GM18520 (cell line): ENCODE results near the gene MACROD2.

Source experiments
- ATAC-seq: cut with Tn5 transposase; IDR thresholded peaks from one replicate; pipeline ENCODE4 v1.9.1; 2021; ENCODE audit not compliant: unreplicated experiment

Gene MACROD2

DNA sequence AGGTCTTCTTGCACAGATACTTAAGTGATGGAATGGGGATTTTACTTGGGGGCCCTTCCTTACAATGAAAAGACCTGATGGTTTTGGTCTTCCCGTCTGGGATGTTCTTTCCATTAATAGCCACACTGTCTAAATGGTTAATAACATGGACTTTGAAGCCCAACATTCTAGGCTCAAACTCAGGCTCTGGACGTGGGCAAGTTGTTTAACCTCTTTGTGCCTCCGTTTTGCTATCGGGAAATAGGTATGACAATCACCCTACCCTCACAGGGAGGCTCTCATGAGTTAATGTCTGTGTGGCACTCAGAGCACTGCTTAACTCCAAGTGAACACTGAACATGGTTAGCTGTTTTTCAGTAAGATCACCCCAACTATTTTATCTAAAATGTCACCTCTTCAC lies 702.8 kb downstream of the MACROD2 start:
- ATAC-seq, result no peak

DNA sequence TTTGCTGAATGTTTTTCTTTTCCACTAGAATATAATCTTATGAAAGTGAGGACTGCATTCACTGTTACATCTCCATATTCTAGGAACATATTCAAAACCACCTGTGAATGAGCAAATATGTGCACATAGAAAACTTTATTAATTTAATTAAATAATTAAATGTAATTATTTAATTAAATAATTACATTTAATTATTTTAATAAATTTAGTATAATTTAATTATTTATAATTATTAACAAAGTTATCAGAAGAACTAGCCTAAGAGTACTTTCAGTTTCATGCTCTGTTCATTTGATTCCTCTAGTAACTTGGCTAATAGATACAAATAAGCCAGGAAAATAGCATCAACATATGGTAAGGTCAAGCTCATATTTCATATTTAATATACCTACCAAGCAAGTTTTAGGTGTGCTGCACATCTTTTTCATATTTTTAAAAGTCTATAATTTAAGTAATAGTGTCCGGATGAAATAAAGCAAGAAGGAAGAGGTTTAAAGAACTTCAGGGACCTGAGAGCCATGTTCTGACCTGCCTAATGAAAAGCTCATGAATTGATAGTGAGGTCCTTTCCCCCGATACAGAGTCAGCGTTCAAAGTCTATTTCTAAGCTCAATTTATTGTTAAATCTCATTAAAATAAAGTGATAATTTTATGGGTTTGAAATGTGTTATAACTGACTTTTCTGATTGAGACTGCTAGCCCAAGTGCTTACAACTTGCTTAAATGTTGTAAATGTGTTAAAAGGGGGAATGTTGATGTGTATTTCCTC lies 703.5 kb downstream of the MACROD2 start:
- no peak for ATAC-seq

DNA sequence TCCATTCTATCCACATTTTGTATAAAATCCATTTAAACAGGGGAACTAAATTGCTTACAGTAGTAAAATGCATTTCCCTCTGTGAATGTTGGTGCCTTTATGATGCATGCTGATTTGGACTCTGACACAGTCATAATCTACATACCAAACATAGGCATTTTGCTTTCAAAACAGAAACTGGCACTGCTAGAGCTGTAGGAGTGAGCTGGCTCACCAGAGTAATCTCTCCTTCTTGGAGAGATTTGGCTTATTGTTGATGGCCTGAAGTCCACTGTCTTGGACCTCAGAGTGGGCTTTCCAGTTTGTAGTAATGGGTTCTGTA lies 705.3 kb downstream of the MACROD2 start:
- peak; percentile 61 for ATAC-seq

DNA sequence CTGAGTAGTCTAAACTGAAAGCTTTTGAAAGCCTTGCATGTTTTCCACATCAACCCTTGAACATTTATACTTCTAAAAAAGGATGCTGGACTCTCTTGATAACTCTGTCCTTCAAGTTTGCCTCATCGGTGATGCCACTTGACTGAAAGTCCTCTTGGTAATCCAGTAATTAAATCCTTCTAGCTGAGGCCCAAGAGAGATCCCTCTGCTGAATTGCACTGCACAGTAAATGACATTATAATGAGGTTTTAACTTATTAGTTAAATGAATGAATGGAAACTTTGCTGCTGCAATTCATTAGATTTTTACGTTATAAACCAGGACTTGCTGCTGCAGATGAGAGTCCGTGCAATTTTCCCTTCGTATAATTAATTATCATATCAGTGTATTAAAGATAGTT lies 706.0 kb downstream of the MACROD2 start:
- ATAC-seq, result no peak

DNA sequence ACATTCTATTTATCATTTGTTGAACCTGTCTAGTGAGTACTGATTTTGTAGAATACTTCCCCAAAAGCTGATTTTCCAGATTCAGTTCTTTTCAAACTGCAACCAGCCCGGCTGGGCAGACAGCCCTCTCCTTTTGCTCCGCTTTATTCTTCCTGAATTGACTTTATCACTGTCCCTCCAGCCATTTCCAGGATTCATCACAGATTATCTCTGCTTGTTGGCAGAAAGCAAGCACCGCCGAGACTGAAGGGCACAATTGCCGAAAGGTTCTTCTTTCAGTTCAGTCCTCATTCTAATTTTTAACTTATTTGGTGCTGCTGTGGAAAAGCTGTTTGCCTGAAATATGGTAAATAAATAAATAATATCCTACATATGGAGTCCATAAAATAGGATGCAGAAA lies 711.2 kb downstream of the MACROD2 start:
- no peak for ATAC-seq

DNA sequence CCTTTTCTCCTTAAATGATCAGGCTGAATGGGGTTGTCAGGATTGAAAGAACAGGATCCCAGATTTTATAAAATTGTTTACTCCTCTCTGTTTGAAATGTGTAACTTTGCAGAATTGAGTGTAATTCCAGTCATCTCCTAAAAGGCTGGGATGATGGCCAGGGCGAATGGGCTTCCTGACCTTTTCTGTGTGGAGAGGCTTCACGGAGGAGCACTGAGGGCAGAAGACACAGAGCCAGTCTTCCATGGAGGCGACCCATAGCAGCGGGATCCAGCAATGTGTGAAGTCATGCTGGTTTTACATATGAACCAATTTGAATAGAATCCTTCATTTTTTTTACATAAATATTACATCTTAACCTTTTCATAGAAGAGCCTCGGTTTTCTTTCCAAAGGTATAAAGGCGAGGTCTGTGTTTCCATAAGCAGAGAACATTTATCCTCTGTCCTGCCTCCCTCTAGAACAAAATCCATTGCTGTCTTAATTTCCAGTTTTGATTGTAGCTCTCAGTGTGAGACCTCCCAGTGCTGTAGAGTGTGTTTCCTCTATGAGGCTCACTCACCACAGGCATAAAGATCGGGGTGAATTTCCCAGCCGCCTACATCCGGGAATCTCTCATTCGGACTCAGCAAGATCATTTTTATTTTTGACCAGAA lies 711.8 kb downstream of the MACROD2 start:
- no peak for ATAC-seq

DNA sequence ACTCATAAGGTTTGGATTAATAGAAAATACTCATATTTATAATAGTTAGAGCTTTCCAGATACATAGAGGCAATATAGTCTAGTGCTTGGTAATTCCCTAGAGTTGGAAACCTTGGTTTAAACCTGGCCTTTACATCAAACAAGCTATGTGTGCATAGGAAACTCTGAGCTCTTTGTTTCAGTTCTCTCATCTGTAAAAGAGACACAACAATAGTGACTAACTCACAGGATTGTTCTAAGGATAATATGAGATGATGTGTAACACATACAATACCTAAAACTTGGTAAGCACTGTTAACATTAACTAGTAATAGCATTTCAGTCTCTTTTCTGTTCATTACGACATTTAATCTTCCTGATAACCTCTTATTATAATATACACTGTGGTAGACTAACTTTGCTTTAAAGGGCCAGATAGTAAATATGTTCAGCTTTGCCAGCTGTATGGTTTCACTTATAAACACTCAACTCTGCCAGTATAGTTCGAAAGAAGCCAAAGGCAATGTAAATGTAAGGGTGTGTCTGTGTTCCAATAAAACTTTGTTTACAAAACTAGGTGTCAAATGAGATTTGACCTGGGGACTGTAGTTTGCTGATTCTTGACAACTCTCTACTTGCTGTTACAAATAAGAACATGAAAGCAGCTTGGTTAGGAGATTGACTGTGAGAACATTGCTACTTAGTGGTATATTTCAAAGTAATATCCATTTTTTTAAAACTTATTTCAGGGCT lies 712.7 kb downstream of the MACROD2 start:
- no peak for ATAC-seq

DNA sequence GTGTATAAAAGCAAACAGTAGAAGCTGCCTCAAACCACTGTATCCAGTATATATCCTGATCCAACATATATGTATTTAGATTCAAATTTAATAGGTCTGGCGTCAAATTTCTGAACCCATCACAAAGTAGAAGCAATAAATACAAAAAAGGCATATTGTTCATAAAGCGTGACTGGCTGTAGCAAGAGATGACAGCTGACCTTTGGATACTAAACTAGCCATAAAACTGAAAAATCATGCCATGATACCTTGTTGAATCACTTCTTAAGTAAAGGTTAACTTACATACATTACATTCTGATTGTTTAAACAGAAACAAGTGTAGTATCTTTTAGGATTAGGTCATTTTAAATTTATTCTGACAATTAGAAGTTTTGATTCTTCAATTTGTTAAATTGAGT lies 714.1 kb downstream of the MACROD2 start:
- ATAC-seq, result no peak

DNA sequence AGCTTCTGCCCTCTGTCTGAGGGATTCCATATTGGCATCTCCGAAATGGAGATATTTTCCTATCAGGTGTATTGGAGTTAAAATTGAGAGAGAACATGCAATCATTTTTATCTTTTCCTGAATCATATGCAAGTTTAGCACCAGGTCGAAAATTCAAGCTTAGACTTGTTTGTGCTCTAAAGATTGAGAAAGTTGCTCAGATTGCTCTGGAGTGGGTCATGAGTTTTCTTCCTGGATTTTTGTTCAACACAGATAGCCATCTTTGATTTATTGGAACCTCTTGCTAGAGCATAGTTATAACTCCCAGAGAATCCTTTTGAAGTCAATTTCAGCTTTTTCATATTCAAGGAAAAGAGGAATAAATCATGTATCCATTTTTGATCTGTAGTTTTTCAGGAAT lies 715.6 kb downstream of the MACROD2 start:
- no peak for ATAC-seq

DNA sequence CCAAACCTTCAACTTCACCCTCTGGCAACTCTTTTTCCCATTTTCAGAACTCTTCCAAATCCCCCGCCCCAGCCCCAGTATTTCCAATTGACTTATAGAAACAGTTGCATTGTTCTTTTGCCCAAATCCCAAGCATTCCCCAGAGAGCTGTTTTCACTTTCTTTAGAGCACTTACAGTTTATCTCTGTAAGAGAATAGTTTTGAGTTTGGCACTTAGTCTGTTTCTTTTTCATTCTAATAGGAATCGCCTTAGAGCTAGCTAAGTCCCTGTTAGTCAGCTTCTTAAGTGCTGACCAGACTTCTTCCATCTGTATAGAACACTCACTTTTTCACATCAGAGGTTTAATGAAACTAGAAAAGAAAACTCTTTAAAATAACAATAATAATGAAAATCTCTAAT lies 716.3 kb downstream of the MACROD2 start:
- ATAC-seq, result no peak

DNA sequence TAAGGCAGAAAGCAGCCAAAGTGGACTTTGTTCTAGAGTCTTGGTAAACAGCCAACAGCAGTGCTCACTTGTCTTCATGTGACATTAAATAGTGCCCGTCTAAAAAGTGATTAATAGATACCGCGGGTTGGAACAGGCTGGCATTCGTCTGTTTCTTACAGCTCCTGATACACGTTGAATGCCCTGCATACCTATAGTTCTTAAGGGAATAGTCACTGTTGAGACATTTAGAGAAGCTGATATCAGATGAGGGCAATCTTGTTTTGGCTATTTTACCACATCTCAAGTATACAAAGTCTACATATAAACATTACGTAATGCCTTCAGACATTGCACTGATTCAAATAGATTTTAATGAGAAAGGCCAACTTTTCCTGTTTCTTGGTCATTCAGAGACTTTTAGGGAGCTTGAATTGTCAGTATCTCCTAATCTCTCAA lies 717.0 kb downstream of the MACROD2 start:
- ATAC-seq, result no peak

DNA sequence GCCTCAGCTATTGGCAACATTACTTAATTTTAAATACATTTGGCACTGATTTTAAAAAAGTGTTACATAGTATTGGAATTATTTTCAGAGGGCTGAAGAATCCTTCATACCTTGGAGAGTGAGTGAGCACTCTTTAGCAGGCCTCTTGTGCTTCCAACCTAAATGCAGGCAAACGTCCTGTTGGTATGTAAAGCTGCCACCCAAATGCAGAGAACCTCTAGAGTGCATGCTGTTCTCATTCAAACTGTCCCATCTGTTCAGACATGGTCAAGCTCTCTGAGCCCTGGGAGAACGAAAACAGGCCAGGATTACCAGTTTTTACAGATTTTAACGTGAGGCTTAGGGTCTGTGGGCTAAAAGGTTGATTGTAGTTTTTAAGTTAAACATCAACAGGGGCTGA lies 720.1 kb downstream of the MACROD2 start:
- no peak for ATAC-seq

DNA sequence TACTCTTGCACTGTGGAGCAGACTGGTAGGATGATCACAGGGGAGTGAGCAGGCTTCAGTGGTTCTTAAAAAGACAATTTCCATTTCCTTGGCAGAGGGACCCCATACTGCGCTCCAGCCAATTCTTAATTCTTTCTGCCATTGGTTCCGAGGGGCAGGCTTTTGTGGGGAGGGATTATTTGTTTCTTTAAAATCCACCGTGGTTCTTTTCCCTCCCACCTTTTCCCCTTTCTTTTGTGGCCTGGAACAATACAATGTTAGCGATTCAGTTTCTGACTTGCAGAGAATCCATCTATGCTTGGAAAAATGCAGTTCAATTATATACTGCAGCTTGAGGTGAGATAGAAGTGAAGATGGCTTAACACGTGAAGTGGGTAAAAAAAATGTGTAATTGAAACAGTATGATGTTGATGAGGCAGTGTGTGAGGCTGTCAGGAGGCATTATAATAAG lies 721.1 kb downstream of the MACROD2 start:
- ATAC-seq, result no peak

DNA sequence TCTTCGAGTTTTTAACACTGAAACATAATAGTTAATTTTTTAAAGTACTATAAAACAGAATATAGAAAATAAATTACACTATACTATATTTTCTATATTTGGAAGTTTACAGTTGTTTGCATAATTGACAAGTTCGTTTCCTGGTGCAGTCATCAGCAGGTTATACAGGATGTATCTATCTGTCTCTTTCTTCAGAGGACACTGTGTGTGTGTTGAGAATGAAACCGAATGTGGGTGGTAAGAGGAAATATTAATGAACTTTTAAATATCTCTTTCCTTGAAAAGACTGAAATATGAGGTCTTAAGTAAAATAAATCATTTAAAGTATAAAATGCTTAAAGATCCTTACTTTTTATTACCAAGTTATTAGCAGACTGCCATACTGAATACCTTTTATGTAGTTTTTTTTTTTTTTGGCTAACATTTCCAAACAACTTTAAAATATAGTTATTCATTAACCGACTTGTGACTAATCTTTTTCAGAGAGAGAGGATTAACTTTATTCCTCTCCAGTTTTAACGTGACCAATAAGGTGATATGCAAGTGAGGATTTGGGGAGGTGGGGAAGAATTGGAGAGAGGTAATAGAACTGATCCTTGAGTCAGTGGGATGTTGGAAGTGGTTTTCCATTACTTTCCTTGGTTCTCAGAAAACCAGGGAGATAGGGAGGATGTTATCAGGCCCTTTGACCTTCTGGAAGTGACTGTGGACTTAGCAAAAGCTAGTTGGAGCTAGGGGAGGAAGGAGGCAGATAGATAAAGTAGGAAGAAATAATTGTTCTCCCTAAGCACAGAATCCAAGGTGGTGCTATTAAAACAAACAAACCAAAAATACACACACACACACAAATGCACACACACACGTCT lies 722.1 kb downstream of the MACROD2 start:
- ATAC-seq, result peak; percentile 83

DNA sequence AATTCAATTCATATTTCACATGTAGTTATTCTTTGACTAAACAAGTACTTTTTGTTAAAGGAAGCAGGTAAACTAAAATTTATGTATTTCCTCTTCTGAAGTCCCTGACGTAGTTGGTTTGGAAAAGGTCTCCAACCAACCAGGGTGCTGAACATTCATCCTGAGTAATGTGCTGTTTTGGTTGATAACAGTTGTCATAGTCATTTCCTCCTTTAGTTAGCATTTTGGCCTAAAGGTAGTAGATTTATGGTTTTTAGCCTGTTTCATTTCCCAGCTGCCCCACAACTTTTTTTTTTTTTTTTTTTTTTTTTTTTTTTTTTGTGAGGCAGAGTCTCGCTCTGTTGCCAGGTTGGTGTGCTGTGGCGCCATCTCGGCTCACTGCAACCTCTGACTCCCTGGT lies 724.9 kb downstream of the MACROD2 start:
- ATAC-seq, result no peak

DNA sequence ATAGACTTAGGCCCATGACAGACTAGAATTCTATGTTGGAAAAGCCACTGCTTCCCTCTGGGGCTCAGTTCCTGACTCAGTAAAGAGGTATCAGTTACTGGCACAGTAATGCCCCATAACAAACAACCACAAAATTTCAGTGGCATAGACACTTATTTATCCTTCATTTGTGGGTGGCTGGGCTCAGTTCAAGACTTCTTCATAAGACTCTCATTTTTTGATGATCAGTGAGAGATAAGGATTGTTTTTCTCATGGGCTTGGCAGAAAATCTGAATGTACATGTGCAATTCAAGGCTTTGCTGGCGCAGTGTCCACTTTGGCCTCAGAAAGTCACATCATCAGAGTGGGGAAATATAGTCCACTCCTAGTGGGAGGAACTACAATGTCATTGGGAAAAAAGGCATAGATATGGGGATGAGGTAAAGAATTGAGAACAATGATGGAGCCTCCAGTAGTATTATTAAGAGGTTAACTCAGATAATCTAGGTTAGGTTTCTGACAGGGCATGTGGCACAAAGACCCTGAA lies 726.7 kb downstream of the MACROD2 start:
- no peak for ATAC-seq

DNA sequence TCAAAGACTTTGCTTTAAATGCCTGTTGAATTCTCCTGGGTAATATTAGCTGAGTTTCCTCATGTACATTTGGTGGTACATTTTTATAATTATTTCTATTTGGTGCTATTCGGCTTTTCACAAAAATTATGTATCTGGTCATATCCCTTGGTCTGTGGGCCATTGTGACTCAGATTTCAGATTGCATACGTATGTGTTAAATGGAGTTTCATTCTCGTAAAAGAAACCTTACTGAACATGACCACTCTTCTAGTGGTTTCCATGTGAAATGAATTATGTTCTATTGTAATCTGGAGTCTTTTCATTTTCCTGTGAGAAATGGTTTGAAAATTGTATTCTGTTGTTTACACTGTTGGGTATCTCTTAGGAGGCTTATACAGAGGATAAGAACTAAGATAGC lies 728.3 kb downstream of the MACROD2 start:
- no peak for ATAC-seq

DNA sequence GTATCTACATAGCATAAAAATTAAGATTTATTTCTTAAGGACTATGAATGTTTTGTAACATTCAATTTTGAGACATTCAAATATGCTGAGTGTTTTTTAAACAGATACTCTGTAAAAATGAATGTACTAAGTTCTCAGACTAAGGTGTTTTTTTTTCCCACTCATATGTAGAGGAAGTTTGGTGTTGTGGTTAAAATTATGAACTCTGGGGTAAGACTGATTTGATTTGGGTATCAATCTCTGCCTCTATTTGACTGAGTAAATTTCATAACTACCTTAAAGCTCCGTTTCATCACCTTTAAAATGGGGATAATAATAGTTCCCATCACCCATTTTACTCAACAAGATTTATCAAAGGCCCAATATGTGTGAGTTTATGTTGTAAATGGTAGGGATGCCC lies 728.7 kb downstream of the MACROD2 start:
- ATAC-seq, result no peak

DNA sequence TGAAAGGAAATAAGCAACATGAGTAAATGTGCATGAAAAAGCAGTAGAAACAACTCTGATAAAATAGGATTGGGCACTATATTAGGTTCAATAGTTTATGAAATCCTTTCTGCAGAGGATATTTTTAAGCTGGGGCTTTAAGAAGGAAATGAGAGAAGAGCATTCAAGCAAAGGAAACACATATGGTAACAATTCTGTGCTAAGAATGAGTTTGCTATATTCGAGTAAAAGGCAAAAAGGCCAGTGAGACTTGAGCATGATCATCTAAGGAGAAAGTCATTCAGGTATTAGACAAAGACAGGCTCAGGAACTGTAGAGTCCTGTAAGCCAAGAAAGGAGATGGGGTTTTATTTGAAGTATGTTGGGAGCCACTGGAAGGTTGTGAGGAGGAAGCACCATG lies 729.2 kb downstream of the MACROD2 start:
- ATAC-seq, result no peak

DNA sequence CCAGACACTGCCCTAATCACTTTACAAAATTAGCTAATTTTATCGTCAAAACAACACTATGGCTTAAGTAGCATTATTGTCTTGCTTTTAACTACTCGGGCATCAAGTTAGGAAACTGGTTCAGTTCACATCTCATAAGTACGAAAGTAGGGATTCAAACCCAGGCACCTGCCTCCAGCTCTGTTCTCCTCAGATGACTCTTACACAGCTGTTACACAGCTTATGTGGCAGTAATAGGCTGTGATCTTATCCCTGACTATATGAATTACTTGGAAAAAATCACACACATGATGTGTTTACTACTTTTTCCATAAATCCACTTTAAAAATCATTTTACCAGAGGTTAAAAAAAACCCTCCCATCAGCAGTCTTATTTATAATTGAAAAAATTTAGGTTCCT lies 731.3 kb downstream of the MACROD2 start:
- no peak for ATAC-seq
